HEK293 (cell line): Measurements from ENCODE around the gene RAB6C.
"Not testable (repeated sequence)": the region's sequence is repeated elsewhere in the genome, so short reads cannot be mapped to it uniquely, and the experiment has no call there.

Source experiments
- ZNF10 ChIP-seq: fragments of 450-650 bp; formaldehyde crosslinking; IDR thresholded peaks from 2 replicates; pipeline ENCODE4 v1.5.1; 2017; ENCODE audit warnings: missing biosample characterization, missing genetic modification characterization
- ZNF18 ChIP-seq: fragments of 450-650 bp; formaldehyde crosslinking; IDR thresholded peaks from 2 replicates; pipeline ENCODE4 v1.5.1; 2016; ENCODE audit warnings: missing biosample characterization, missing genetic modification characterization
- ZNF274 ChIP-seq, 2 experiments: fragments of 200-500 bp in 1 of 2; fragments of 450-650 bp in 1 of 2; sonication (Bioruptor generic) in 1 of 2; formaldehyde crosslinking in 1 of 2; IDR thresholded peaks; 2 replicates each; pipeline versions ENCODE4 v1.5.1 to v1.6.1; 2014 to 2016; ENCODE audit warnings: borderline replicate concordance in 1 of 2, inconsistent platforms in 1 of 2, low read length in 1 of 2, missing biosample characterization in 1 of 2, missing genetic modification characterization in 1 of 2
- ZNF354C ChIP-seq: fragments of 450-650 bp; formaldehyde crosslinking; IDR thresholded peaks from 2 replicates; pipeline ENCODE4 v1.5.1; 2016; ENCODE audit warnings: missing biosample characterization, missing genetic modification characterization, low read depth, borderline replicate concordance
- ZNF423 ChIP-seq: fragments of 450-650 bp; formaldehyde crosslinking; IDR thresholded peaks from 2 replicates; pipeline ENCODE4 v1.5.1; 2016; ENCODE audit warnings: missing biosample characterization, missing genetic modification characterization
- ZNF548 ChIP-seq: fragments of 450-650 bp; formaldehyde crosslinking; IDR thresholded peaks from 2 replicates; pipeline ENCODE4 v1.5.1; 2016; ENCODE audit warnings: missing biosample characterization, missing genetic modification characterization
- ZNF660 ChIP-seq: fragments of 450-650 bp; IDR thresholded peaks from 2 replicates; pipeline ENCODE4 v1.5.1; 2018; ENCODE audit warnings: missing biosample characterization, mild to moderate bottlenecking, missing genetic modification characterization
- TF ChIP-seq, protein P1 (sequence below): fragments of 450-650 bp; formaldehyde crosslinking; IDR thresholded peaks from 2 replicates; pipeline ENCODE4 v1.5.1; 2016; ENCODE audit warnings: missing biosample characterization, missing genetic modification characterization

DNA sequence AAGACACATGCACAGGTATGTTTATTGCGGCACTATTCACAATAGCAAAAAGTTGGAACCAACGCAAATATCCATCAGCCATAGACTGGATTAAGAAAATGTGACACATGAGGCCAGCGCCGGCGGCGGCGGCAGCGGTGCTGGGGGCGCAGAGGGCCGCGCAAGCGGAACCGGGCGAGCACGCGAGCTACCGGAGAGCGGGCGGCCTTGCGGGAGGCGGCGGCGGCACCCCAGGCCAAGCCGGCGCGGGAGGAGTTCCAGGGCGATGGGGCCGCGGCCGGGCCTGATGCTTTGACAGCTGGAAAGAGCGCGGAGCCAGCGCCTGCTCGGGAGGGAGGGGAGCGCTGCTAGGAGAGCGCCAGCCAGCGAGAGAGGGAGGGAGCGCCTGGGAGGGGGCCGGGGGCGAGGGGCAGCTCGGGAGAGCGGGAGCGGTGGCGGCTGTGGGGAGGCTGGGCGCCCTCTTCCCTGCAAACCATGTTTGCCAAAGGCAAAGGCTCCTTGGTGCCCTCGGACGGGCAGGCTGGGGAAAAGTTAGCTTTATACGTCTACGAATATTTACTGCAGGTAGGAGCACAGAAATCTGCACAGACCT lies 13.0 kb downstream of the RAB6C start:
- TF ChIP-seq ZNF10 (tag by site-specific recombination); ZNF354C (tag by site-specific recombination); ZNF660 (tag by site-specific recombination); ZNF548 (tag by site-specific recombination); ZNF274 (IDR thresholded peaks at IDR 0.05; ENCODE audit: low read length); ZNF274 (tag by site-specific recombination; IDR thresholded peaks at IDR 0.05; ENCODE audit: borderline replicate concordance); ZNF423 (tag by site-specific recombination); ZNF18: not testable (repeated sequence)
- TF ChIP-seq, protein P1, sequence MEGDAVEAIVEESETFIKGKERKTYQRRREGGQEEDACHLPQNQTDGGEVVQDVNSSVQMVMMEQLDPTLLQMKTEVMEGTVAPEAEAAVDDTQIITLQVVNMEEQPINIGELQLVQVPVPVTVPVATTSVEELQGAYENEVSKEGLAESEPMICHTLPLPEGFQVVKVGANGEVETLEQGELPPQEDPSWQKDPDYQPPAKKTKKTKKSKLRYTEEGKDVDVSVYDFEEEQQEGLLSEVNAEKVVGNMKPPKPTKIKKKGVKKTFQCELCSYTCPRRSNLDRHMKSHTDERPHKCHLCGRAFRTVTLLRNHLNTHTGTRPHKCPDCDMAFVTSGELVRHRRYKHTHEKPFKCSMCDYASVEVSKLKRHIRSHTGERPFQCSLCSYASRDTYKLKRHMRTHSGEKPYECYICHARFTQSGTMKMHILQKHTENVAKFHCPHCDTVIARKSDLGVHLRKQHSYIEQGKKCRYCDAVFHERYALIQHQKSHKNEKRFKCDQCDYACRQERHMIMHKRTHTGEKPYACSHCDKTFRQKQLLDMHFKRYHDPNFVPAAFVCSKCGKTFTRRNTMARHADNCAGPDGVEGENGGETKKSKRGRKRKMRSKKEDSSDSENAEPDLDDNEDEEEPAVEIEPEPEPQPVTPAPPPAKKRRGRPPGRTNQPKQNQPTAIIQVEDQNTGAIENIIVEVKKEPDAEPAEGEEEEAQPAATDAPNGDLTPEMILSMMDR (tag by site-specific recombination) = not testable (repeated sequence)
